ENCODE results near the gene SRRT.

The SRRT gene

DNA sequence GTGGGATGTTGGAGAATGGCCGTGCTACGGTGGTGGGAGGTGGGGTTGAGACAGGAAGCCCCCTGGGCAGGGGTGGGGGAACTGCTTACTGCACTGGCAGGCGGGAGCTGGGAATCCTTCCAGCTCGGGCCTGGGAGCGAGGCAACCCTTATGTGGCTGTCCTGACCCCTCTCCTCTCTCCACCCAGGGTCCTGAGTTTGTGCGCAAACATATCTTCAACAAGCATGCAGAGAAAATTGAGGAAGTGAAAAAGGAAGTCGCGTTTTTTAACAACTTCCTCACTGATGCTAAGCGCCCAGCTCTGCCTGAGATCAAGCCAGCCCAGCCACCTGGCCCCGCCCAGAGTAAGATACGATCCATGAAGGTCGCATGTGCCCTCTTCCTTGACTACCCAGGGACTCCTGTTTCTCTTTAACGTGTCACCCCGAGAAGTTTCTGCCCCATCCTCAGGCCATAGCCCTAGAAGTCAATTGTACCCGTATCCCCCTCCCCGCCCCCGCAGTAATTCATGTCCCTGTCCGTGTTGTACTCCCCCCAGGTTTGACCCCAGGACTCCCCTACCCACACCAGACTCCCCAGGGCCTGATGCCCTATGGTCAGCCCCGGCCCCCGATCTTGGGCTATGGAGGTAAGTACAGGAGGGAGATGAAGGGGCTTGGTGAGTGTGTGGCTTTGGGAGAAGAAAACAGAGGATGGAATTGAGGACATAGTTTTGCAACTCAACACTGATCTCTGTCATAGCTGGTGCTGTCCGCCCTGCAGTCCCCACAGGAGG, 12.8 kb downstream of the SRRT start:
- H3K27ac ChIP-seq (ENCODE audit: low read depth, low read length): peak overlapping the region; percentile 81
- peaks cover 61% of the 10 kb centered on the region for H3K4me1 ChIP-seq (ENCODE audit: control insufficient read depth, low read length)
- peaks cover 65% of the 10 kb centered on the region for H3K36me3 ChIP-seq (ENCODE audit: control insufficient read depth, low read length)
- peak overlapping the region; percentile 83 for H3K4me3 ChIP-seq (ENCODE audit: low read length)
- no peak for TF ChIP-seq EZH2phosphoT487 (IDR thresholded peaks at IDR 0.05; ENCODE audit: borderline replicate concordance, low read length)
- TF ChIP-seq, protein P1, sequence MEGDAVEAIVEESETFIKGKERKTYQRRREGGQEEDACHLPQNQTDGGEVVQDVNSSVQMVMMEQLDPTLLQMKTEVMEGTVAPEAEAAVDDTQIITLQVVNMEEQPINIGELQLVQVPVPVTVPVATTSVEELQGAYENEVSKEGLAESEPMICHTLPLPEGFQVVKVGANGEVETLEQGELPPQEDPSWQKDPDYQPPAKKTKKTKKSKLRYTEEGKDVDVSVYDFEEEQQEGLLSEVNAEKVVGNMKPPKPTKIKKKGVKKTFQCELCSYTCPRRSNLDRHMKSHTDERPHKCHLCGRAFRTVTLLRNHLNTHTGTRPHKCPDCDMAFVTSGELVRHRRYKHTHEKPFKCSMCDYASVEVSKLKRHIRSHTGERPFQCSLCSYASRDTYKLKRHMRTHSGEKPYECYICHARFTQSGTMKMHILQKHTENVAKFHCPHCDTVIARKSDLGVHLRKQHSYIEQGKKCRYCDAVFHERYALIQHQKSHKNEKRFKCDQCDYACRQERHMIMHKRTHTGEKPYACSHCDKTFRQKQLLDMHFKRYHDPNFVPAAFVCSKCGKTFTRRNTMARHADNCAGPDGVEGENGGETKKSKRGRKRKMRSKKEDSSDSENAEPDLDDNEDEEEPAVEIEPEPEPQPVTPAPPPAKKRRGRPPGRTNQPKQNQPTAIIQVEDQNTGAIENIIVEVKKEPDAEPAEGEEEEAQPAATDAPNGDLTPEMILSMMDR (IDR thresholded peaks at IDR 0.05; ENCODE audit: low read depth, low read length, poor library complexity, severe bottlenecking): no peak
- H3F3A ChIP-seq (ENCODE audit: control insufficient read depth, insufficient read depth): peaks cover 32% of the 10 kb centered on the region
- H3K27me3 ChIP-seq (ENCODE audit: control insufficient read depth, low read length): peaks cover 21% of the 10 kb centered on the region
- H3K4me2 ChIP-seq (ENCODE audit: low read length): peak overlapping the region; percentile 85
- no peaks in the 10 kb centered on the region for H3K9me2 ChIP-seq (replicated peaks; ENCODE audit: control insufficient read depth, low read length)
- H4K20me1 ChIP-seq (ENCODE audit: control insufficient read depth, insufficient read depth, low read depth, low read length): peaks cover 13% of the 10 kb centered on the region; the same call in 1 of the 2 replicates
- peaks cover 18% of the 10 kb centered on the region for H3K79me2 ChIP-seq (ENCODE audit: control insufficient read depth, low read length)
- H3K9me3 ChIP-seq (ENCODE audit: control insufficient read depth, insufficient read depth, low read length): no peaks in the 10 kb centered on the region

DNA sequence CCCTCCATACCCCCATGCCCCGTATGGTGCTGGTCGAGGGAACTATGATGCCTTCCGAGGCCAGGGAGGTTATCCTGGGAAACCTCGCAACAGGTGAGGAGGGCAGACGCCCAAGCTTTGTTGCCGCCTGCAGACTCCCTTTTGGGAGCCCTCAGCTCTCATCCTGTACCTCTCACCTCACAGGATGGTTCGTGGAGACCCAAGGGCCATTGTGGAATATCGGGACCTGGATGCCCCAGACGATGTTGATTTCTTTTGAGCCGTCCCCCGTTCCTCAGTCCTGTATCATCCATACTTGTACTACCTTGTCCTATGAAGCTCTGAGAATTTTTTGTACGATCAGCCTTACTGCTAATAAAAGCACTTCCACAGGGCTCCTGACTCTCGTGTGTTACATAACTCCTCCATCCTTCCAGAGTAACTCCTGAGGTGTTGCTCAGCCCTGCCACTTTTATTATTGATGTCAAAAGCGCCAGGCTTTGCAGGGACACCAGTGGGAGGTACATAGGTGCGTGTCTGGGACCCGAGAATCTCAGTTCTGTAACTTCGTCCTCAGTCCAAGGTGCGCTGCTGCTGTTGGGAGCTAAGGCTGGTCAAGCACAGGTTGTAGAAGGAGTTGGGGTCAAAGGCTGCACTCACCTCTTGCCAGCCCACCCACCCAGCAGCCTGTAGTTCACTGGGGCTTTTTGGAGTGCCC, 13.5 kb downstream of the SRRT start:
- Histone ChIP-seq H3F3A (ENCODE audit: control insufficient read depth, insufficient read depth) (peaks cover 32% of the 10 kb centered on the region), H3K4me1 (ENCODE audit: control insufficient read depth, low read length) (peaks cover 61% of the 10 kb centered on the region), H3K9me2 (replicated peaks; ENCODE audit: control insufficient read depth, low read length) (no peaks in the 10 kb centered on the region), H3K27me3 (ENCODE audit: control insufficient read depth, low read length) (peaks cover 27% of the 10 kb centered on the region), H3K9me3 (ENCODE audit: control insufficient read depth, insufficient read depth, low read length) (no peaks in the 10 kb centered on the region), H3K4me3 (ENCODE audit: low read length) (peak overlapping the region; percentile 83), H4K20me1 (ENCODE audit: control insufficient read depth, insufficient read depth, low read depth, low read length) (peaks cover 13% of the 10 kb centered on the region; the same call in 1 of the 2 replicates), H3K79me2 (ENCODE audit: control insufficient read depth, low read length) (peaks cover 18% of the 10 kb centered on the region), H3K36me3 (ENCODE audit: control insufficient read depth, low read length) (peaks cover 58% of the 10 kb centered on the region), H3K27ac (ENCODE audit: low read depth, low read length) (peak overlapping the region; percentile 81), H3K4me2 (ENCODE audit: low read length) (peak overlapping the region; percentile 85)
- TF ChIP-seq, protein P1 (IDR thresholded peaks at IDR 0.05; ENCODE audit: low read depth, low read length, poor library complexity, severe bottlenecking): no peak
- no peak for TF ChIP-seq EZH2phosphoT487 (IDR thresholded peaks at IDR 0.05; ENCODE audit: borderline replicate concordance, low read length)

DNA sequence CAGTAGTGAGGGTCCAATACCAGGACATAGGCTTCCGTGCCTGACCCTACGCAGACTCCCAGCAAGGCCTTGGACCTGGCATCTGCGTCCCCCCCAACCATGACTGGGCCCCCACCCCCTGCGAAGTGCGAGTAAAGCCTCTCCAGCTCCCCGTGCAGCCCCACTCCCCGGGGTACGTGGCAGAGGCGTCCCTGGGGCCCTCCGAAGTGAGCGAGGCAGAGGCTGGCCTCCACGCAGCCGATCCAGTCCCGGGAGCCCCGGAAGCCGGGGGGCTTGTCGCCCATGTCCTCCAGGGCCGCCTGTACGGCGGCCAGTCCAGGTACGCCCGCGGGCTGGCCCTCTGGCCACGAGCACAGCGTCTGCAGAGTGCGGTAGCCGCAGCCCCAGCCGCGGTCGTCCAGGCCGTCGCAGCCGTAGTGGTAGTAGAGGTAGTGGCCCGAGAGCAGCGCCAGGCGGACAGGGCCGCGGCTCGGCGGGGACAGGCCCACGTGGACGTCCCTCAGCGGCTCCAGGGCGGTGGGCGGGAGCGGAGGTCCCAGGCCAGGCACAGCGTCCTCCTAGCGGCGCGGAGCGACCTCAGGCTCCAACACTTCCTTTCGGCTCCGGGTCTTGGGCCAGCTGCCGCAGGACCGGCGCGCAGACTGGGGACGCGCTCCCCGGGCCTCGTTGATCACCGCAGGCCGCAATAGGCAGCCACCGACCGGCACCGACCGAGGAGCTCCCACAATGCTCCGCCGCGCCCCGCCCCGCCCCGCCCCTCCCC, 14.3 kb downstream of the SRRT start, which contains the start of gene UFSP1:
Gene UFSP1 (minus strand): TSS at position 728 of the 763 bp plus-strand sequence. CDS start 444 bp downstream, at position 284.
- Histone ChIP-seq H3K9me3 (ENCODE audit: control insufficient read depth, insufficient read depth, low read length) (no peaks in the 10 kb centered on the region), H3F3A (ENCODE audit: control insufficient read depth, insufficient read depth) (peaks cover 32% of the 10 kb centered on the region), H3K4me3 (ENCODE audit: low read length) (peak within 1 kb of the TSS; percentile 83), H3K36me3 (ENCODE audit: control insufficient read depth, low read length) (peaks cover 50% of the 10 kb centered on the region), H3K9me2 (replicated peaks; ENCODE audit: control insufficient read depth, low read length) (no peaks in the 10 kb centered on the region), H3K4me2 (ENCODE audit: low read length) (peak within 1 kb of the TSS; percentile 85), H3K4me1 (ENCODE audit: control insufficient read depth, low read length) (peaks cover 61% of the 10 kb centered on the region), H3K79me2 (ENCODE audit: control insufficient read depth, low read length) (peaks cover 18% of the 10 kb centered on the region), H3K27me3 (ENCODE audit: control insufficient read depth, low read length) (peaks cover 32% of the 10 kb centered on the region), H4K20me1 (ENCODE audit: control insufficient read depth, insufficient read depth, low read depth, low read length) (peaks cover 13% of the 10 kb centered on the region; the same call in 1 of the 2 replicates), H3K27ac (ENCODE audit: low read depth, low read length) (peak within 1 kb of the TSS; percentile 81)
- TF ChIP-seq, protein P1 (IDR thresholded peaks at IDR 0.05; ENCODE audit: low read depth, low read length, poor library complexity, severe bottlenecking): no peak
- TF ChIP-seq EZH2phosphoT487 (IDR thresholded peaks at IDR 0.05; ENCODE audit: borderline replicate concordance, low read length): no peak
